GM18868 (cell line): ENCODE data around the gene NEK7.
"Not testable (repeated sequence)": the region's sequence is repeated elsewhere in the genome, so short reads cannot be mapped to it uniquely, and the experiment has no call there.

Source experiments
- ATAC-seq: cut with Tn5 transposase; IDR thresholded peaks from one replicate; pipeline ENCODE4 v1.9.1; 2021; ENCODE audit warnings: mild to moderate bottlenecking, moderate library complexity; ENCODE audit not compliant: unreplicated experiment

The NEK7 gene

GRCh38 chr1:198156745-198157240 is at the start of gene NEK7:
Gene NEK7 (plus strand): TSS chr1:198156998. CDS start chr1:198232581, 75,583 bp downstream.
- peak; percentile 42 for ATAC-seq

GRCh38 chr1:198107091-198107501 is 49.7 kb upstream of the NEK7 start:
- ATAC-seq: no peak

- ATAC-seq: no peak
Observed at GRCh38 chr1:198108636-198109370, 48.0 kb upstream of the NEK7 start.

GRCh38 chr1:198109371-198109715 is 47.5 kb upstream of the NEK7 start:
- ATAC-seq: no peak

- no peak for ATAC-seq
Observed at GRCh38 chr1:198113342-198113750, 43.5 kb upstream of the NEK7 start.

- ATAC-seq: no peak
Observed at GRCh38 chr1:198116069-198116468, 40.7 kb upstream of the NEK7 start.

GRCh38 chr1:198116469-198116868 is 40.3 kb upstream of the NEK7 start:
- no peak for ATAC-seq

- ATAC-seq: no peak
Observed at GRCh38 chr1:198117267-198117666, 39.5 kb upstream of the NEK7 start.

- ATAC-seq: no peak
Observed at GRCh38 chr1:198118134-198118533, 38.7 kb upstream of the NEK7 start.

- no peak for ATAC-seq
Observed at GRCh38 chr1:198119906-198120305, 36.9 kb upstream of the NEK7 start.

GRCh38 chr1:198121056-198121826 is 35.6 kb upstream of the NEK7 start:
- no peak for ATAC-seq

GRCh38 chr1:198122693-198123092 is 34.1 kb upstream of the NEK7 start:
- no peak for ATAC-seq

- ATAC-seq: no peak
Observed at GRCh38 chr1:198123133-198123532, 33.7 kb upstream of the NEK7 start.

GRCh38 chr1:198124673-198125072 is 32.1 kb upstream of the NEK7 start:
- no peak for ATAC-seq

GRCh38 chr1:198125995-198126735 is 30.6 kb upstream of the NEK7 start:
- no peak for ATAC-seq

GRCh38 chr1:198128533-198128932 is 28.3 kb upstream of the NEK7 start:
- no peak for ATAC-seq

- not testable (repeated sequence) for ATAC-seq
Observed at GRCh38 chr1:198130053-198130452, 26.7 kb upstream of the NEK7 start.

- peak; percentile 80 for ATAC-seq
Observed at GRCh38 chr1:198132060-198132781, 24.6 kb upstream of the NEK7 start.

GRCh38 chr1:198134252-198134651 is 22.5 kb upstream of the NEK7 start:
- ATAC-seq: no peak

- ATAC-seq: no peak
Observed at GRCh38 chr1:198135366-198135765, 21.4 kb upstream of the NEK7 start.
